Fibroblast of pulmonary artery (primary cell): ENCODE data around the gene TAGLN.

Source experiments
- DNase-seq: peaks from one replicate; pipeline ENCODE4 v3.0.0-alpha.2; 2010; ENCODE audit warnings: low read depth
- H3K4me3 ChIP-seq: replicated peaks from 2 replicates; pipeline ENCODE4 v1.5.1; 2011; ENCODE audit warnings: low read depth, mild to moderate bottlenecking, control low read depth, low read length, moderate library complexity
- TF ChIP-seq, protein P1 (sequence below): IDR thresholded peaks from 2 replicates; pipeline ENCODE4 v1.5.1; 2011; ENCODE audit warnings: mild to moderate bottlenecking, control low read depth, low read length, inconsistent platforms; ENCODE audit errors: missing control alignments

TAGLN gene

GRCh38 chr11:117197516-117198456 is 1.4 kb upstream of the TAGLN start:
- TF ChIP-seq, protein P1, sequence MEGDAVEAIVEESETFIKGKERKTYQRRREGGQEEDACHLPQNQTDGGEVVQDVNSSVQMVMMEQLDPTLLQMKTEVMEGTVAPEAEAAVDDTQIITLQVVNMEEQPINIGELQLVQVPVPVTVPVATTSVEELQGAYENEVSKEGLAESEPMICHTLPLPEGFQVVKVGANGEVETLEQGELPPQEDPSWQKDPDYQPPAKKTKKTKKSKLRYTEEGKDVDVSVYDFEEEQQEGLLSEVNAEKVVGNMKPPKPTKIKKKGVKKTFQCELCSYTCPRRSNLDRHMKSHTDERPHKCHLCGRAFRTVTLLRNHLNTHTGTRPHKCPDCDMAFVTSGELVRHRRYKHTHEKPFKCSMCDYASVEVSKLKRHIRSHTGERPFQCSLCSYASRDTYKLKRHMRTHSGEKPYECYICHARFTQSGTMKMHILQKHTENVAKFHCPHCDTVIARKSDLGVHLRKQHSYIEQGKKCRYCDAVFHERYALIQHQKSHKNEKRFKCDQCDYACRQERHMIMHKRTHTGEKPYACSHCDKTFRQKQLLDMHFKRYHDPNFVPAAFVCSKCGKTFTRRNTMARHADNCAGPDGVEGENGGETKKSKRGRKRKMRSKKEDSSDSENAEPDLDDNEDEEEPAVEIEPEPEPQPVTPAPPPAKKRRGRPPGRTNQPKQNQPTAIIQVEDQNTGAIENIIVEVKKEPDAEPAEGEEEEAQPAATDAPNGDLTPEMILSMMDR, result peak; percentile 70
- DNase-seq, result peak; percentile 61
- H3K4me3 ChIP-seq, result no peak overlapping the region

GRCh38 chr11:117198613-117199012 is 557 bp upstream of the TAGLN start:
- H3K4me3 ChIP-seq, result peak overlapping the region; percentile 67
- TF ChIP-seq, protein P1, result no peak
- no peak for DNase-seq

DNA sequence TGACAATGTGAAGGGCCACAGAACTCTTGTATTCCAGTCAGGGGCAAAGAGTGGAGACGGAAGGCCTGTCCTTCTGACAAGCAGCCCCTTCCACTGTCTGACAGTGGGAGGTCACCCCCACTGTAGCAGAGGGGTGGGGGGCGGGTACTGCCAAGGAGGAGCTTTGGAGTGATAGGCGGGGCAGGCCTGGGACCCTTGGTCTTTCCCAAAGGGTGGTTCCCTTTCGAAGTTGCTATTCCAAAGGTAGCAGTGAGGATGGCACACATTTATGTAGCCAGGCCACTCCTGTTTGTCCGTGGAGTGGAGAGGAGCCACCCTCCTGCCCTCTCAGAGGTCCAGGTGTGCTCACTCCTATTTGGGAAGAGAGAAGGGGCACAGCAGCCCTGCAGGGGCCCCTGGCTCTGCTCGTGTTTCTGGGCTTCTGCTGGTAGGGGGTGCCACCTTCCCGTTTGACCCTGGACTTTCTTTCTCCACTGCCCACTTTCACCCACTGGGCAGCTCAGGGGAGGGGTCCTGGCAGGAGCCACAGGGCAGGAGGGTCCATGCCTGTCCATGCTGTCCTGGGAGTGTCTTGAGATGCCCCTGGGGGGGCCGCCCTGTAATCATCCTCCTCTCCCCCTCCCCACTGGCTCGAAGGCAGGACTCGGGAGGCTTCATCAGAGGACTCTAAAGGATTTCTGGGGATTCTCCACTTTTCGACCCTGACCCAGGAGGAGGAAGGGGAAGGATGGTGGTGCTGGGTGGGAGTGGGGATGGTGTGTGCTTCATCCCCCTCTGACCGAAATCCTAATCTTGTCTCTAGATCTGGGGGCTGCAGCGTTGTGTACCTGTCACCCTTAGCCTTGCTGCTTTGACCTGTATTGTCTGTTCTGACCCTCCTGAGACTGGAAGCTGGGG is 994 bp downstream of the TAGLN start:
- TF ChIP-seq, protein P1, result no peak
- H3K4me3 ChIP-seq, result peak overlapping the region; percentile 67

DNA sequence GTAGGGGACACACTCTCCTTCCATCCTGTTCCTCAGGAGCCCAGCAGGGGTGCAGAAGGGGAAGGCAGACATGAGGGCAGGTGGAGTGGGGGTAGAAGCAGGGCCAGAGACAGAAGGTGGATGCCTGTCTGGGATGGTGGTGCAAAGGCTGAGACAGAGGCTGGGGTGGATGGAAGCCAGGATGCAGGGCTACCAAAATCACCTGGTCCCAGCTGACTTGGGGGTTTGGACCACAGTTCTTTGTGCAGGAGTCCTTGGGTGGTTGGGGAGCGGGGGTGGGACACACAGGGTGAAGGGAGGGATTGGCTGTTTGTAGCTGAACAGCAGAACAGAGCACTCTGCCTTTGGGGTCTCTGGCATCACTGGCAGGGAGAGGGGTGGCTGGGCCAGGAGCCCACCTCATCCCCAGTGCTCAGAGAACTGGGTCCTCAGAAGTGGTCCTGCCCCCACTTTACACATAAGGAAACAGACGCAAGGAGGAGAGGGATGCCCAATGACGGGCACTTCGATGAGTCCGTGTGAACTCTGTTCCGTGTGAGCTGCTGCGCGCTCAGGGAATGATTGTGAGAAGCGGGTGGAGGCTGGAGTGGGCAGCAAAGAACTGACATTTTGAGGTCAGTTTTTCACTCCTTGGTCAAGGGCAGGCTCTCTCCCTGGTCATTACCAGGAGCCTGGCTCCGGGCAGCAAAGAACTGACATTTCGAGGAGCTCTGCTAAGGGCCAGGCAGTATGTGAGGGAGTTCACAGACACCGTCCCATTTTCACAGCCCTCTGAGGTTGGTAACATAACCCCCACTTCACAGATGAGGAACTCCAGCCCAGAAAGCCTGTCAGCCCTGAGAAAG is 1.9 kb downstream of the TAGLN start:
- peak; percentile 36 for DNase-seq
- H3K4me3 ChIP-seq, result peak overlapping the region; percentile 67
- TF ChIP-seq, protein P1, result no peak

More for the DNA sequence above, 994 bp downstream of the TAGLN start:
- DNase-seq, result no peak

GRCh38 chr11:117201658-117202305 is 2.6 kb downstream of the TAGLN start:
- H3K4me3 ChIP-seq, result peak overlapping the region; percentile 67

More at GRCh38 chr11:117201658-117202305, 2.6 kb downstream of the TAGLN start:
- TF ChIP-seq, protein P1, result no peak
- peak; percentile 14 for DNase-seq
